ENCODE data around the gene ZNF277.

Gene ZNF277

GRCh38 chr7:112322070-112322469 lies 115.6 kb downstream of the ZNF277 start:
- no peak overlapping the region for H3K4me3 ChIP-seq (ENCODE audit: low read depth, low read length)
- DNase-seq (ENCODE audit: low read depth), result no peak
- TF ChIP-seq MAX (IDR thresholded peaks at IDR 0.05; ENCODE audit: low read depth, low read length), result no peak
- no peak for TF ChIP-seq MYC (IDR thresholded peaks at IDR 0.05; ENCODE audit: low read depth, low read length)
- no peak for TF ChIP-seq CTCF (IDR thresholded peaks at IDR 0.05; ENCODE audit: low read depth, low read length)
- TF ChIP-seq POLR2A (IDR thresholded peaks at IDR 0.05; ENCODE audit: extremely low read depth, insufficient read length), result no peak

GRCh38 chr7:112327566-112327965 lies 121.1 kb downstream of the ZNF277 start:
- H3K4me3 ChIP-seq (ENCODE audit: low read depth, low read length), result no peak overlapping the region
- no peak for TF ChIP-seq MAX (IDR thresholded peaks at IDR 0.05; ENCODE audit: low read depth, low read length)
- TF ChIP-seq CTCF (IDR thresholded peaks at IDR 0.05; ENCODE audit: low read depth, low read length), result no peak
- TF ChIP-seq POLR2A (IDR thresholded peaks at IDR 0.05; ENCODE audit: extremely low read depth, insufficient read length), result no peak
- no peak for TF ChIP-seq MYC (IDR thresholded peaks at IDR 0.05; ENCODE audit: low read depth, low read length)
- DNase-seq (ENCODE audit: low read depth), result no peak

DNA sequence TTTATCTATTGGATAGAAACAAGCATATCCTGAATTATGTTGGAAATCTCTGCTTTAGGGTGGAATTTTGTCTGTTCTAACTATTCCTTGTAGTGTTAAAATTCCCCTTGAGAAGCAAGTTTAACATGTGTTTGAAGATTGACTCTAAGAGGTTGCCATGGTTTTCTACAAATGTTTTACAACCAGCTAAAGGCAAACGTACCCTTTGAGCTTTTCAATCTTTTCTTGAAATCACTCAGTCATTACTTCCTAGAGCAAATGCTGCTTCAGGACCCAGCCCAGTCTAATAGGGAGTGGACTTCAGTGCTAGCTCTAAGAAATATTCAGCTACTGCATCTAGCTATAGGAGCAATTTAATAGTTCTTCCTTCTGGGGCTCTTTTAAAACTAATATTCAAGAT lies 125.0 kb downstream of the ZNF277 start:
- no peak for TF ChIP-seq MAX (IDR thresholded peaks at IDR 0.05; ENCODE audit: low read depth, low read length)
- TF ChIP-seq POLR2A (IDR thresholded peaks at IDR 0.05; ENCODE audit: extremely low read depth, insufficient read length), result no peak
- no peak for TF ChIP-seq CTCF (IDR thresholded peaks at IDR 0.05; ENCODE audit: low read depth, low read length)
- TF ChIP-seq MYC (IDR thresholded peaks at IDR 0.05; ENCODE audit: low read depth, low read length), result no peak
- H3K4me3 ChIP-seq (ENCODE audit: low read depth, low read length), result no peak overlapping the region
- no peak for DNase-seq (ENCODE audit: low read depth)

- TF ChIP-seq MYC (IDR thresholded peaks at IDR 0.05; ENCODE audit: low read depth, low read length) (no peak), CTCF (IDR thresholded peaks at IDR 0.05; ENCODE audit: low read depth, low read length) (no peak), MAX (IDR thresholded peaks at IDR 0.05; ENCODE audit: low read depth, low read length) (no peak)
- peak; percentile 10 for DNase-seq (ENCODE audit: low read depth)
- H3K4me3 ChIP-seq (ENCODE audit: low read depth, low read length), result no peak overlapping the region
Observed at GRCh38 chr7:112334366-112334765, 127.9 kb downstream of the ZNF277 start.

DNA sequence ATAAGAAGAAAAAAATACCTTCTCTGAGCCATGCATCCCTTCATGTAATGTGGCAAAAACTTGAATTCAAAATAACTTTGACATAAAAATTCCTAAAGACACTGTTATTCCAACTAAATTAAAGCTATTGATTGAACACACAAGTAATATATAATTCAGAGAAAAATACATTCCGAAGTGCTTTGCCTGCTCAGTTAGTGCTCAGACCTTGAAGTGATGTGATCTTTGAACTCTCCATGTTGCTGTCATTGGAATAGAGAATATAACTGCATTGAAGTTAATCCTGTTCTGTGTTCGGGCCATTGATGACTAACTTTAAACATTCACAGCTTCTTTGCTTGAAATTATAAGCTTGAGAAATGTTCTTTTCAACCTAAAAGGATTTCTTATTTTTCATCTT lies 129.8 kb downstream of the ZNF277 start:
- TF ChIP-seq MYC (IDR thresholded peaks at IDR 0.05; ENCODE audit: low read depth, low read length) (no peak), POLR2A (IDR thresholded peaks at IDR 0.05; ENCODE audit: extremely low read depth, insufficient read length) (no peak), MAX (IDR thresholded peaks at IDR 0.05; ENCODE audit: low read depth, low read length) (no peak), CTCF (IDR thresholded peaks at IDR 0.05; ENCODE audit: low read depth, low read length) (no peak)
- no peak overlapping the region for H3K4me3 ChIP-seq (ENCODE audit: low read depth, low read length)
- no peak for DNase-seq (ENCODE audit: low read depth)
